ENCODE measurements around the gene SLC26A5.

The SLC26A5 gene

GRCh38 chr7:103373866-103374643, 72.0 kb downstream of the SLC26A5 start:
- no peaks in the 10 kb centered on the region for H3K36me3 ChIP-seq (ENCODE audit: control insufficient read depth, insufficient read depth, low read length)
- no peak overlapping the region for H3K9ac ChIP-seq (ENCODE audit: low read length)
- H3K9me3 ChIP-seq (ENCODE audit: control insufficient read depth, low read length): no peaks in the 10 kb centered on the region
- H3K4me1 ChIP-seq (ENCODE audit: control insufficient read depth, insufficient read depth, low read length): no peaks in the 10 kb centered on the region
- H3K27me3 ChIP-seq (ENCODE audit: control insufficient read depth, insufficient read depth, low read length): no peaks in the 10 kb centered on the region
- no peak overlapping the region for H3K4me3 ChIP-seq (ENCODE audit: low read length)

- H3K9me3 ChIP-seq (ENCODE audit: control insufficient read depth, low read length): no peaks in the 10 kb centered on the region
- H3K36me3 ChIP-seq (ENCODE audit: control insufficient read depth, insufficient read depth, low read length): peaks cover 4% of the 10 kb centered on the region
- no peak overlapping the region for H3K4me3 ChIP-seq (ENCODE audit: low read length)
- H3K9ac ChIP-seq (ENCODE audit: low read length): no peak overlapping the region
- no peaks in the 10 kb centered on the region for H3K27me3 ChIP-seq (ENCODE audit: control insufficient read depth, insufficient read depth, low read length)
- no peaks in the 10 kb centered on the region for H3K4me1 ChIP-seq (ENCODE audit: control insufficient read depth, insufficient read depth, low read length)
Observed at GRCh38 chr7:103369432-103369831, 76.6 kb downstream of the SLC26A5 start.

GRCh38 chr7:103349805-103350204, 96.2 kb downstream of the SLC26A5 start:
- Histone ChIP-seq H3K27me3 (ENCODE audit: control insufficient read depth, insufficient read depth, low read length) (no peaks in the 10 kb centered on the region), H3K9ac (ENCODE audit: low read length) (no peak overlapping the region), H3K36me3 (ENCODE audit: control insufficient read depth, insufficient read depth, low read length) (no peaks in the 10 kb centered on the region), H3K4me1 (ENCODE audit: control insufficient read depth, insufficient read depth, low read length) (no peaks in the 10 kb centered on the region), H3K9me3 (ENCODE audit: control insufficient read depth, low read length) (no peaks in the 10 kb centered on the region), H3K4me3 (ENCODE audit: low read length) (no peak overlapping the region)

- no peaks in the 10 kb centered on the region for H3K9me3 ChIP-seq (ENCODE audit: control insufficient read depth, low read length)
- no peaks in the 10 kb centered on the region for H3K27me3 ChIP-seq (ENCODE audit: control insufficient read depth, insufficient read depth, low read length)
- no peaks in the 10 kb centered on the region for H3K4me1 ChIP-seq (ENCODE audit: control insufficient read depth, insufficient read depth, low read length)
- peak overlapping the region; percentile 85 for H3K9ac ChIP-seq (ENCODE audit: low read length)
- H3K36me3 ChIP-seq (ENCODE audit: control insufficient read depth, insufficient read depth, low read length): no peaks in the 10 kb centered on the region
- H3K4me3 ChIP-seq (ENCODE audit: low read length): no peak overlapping the region
Observed at GRCh38 chr7:103348959-103349358, 97.0 kb downstream of the SLC26A5 start.

GRCh38 chr7:103348452-103348851, 97.6 kb downstream of the SLC26A5 start:
- peak overlapping the region; percentile 85 for H3K9ac ChIP-seq (ENCODE audit: low read length)
- no peaks in the 10 kb centered on the region for H3K27me3 ChIP-seq (ENCODE audit: control insufficient read depth, insufficient read depth, low read length)
- no peaks in the 10 kb centered on the region for H3K4me1 ChIP-seq (ENCODE audit: control insufficient read depth, insufficient read depth, low read length)
- H3K4me3 ChIP-seq (ENCODE audit: low read length): no peak overlapping the region
- H3K36me3 ChIP-seq (ENCODE audit: control insufficient read depth, insufficient read depth, low read length): no peaks in the 10 kb centered on the region
- no peaks in the 10 kb centered on the region for H3K9me3 ChIP-seq (ENCODE audit: control insufficient read depth, low read length)

GRCh38 chr7:103347507-103348267, 98.3 kb downstream of the SLC26A5 start, which contains the start of gene PSMC2:
TSS of gene PSMC2 (plus strand) at chr7:103347643. CDS start at chr7:103347712, 69 bp downstream.
- H3K9me3 ChIP-seq (ENCODE audit: control insufficient read depth, low read length): no peaks in the 10 kb centered on the region
- H3K9ac ChIP-seq (ENCODE audit: low read length): peak within 1 kb of the TSS; percentile 85
- no peaks in the 10 kb centered on the region for H3K36me3 ChIP-seq (ENCODE audit: control insufficient read depth, insufficient read depth, low read length)
- H3K4me3 ChIP-seq (ENCODE audit: low read length): peak within 1 kb of the TSS; percentile 64
- H3K4me1 ChIP-seq (ENCODE audit: control insufficient read depth, insufficient read depth, low read length): no peaks in the 10 kb centered on the region
- no peaks in the 10 kb centered on the region for H3K27me3 ChIP-seq (ENCODE audit: control insufficient read depth, insufficient read depth, low read length)

- Histone ChIP-seq H3K36me3 (ENCODE audit: control insufficient read depth, insufficient read depth, low read length) (no peaks in the 10 kb centered on the region), H3K4me3 (ENCODE audit: low read length) (no peak overlapping the region), H3K4me1 (ENCODE audit: control insufficient read depth, insufficient read depth, low read length) (no peaks in the 10 kb centered on the region), H3K27me3 (ENCODE audit: control insufficient read depth, insufficient read depth, low read length) (no peaks in the 10 kb centered on the region), H3K9ac (ENCODE audit: low read length) (no peak overlapping the region), H3K9me3 (ENCODE audit: control insufficient read depth, low read length) (no peaks in the 10 kb centered on the region)
Observed at GRCh38 chr7:103346396-103346795, 99.6 kb downstream of the SLC26A5 start.

- Histone ChIP-seq H3K27me3 (ENCODE audit: control insufficient read depth, insufficient read depth, low read length) (no peaks in the 10 kb centered on the region), H3K36me3 (ENCODE audit: control insufficient read depth, insufficient read depth, low read length) (no peaks in the 10 kb centered on the region), H3K4me1 (ENCODE audit: control insufficient read depth, insufficient read depth, low read length) (no peaks in the 10 kb centered on the region), H3K9me3 (ENCODE audit: control insufficient read depth, low read length) (no peaks in the 10 kb centered on the region), H3K4me3 (ENCODE audit: low read length) (peak within 1 kb of the TSS; percentile 89), H3K9ac (ENCODE audit: low read length) (peak within 1 kb of the TSS; percentile 90)
Observed at GRCh38 chr7:103344453-103345149, 101.4 kb downstream of the SLC26A5 start, which contains the start of gene DNAJC2. TSS of gene DNAJC2 (minus strand) at chr7:103344767. CDS start at chr7:103344622, 145 bp downstream.

- no peaks in the 10 kb centered on the region for H3K27me3 ChIP-seq (ENCODE audit: control insufficient read depth, insufficient read depth, low read length)
- no peaks in the 10 kb centered on the region for H3K9me3 ChIP-seq (ENCODE audit: control insufficient read depth, low read length)
- H3K36me3 ChIP-seq (ENCODE audit: control insufficient read depth, insufficient read depth, low read length): no peaks in the 10 kb centered on the region
- H3K4me3 ChIP-seq (ENCODE audit: low read length): peak overlapping the region; percentile 89
- H3K9ac ChIP-seq (ENCODE audit: low read length): peak overlapping the region; percentile 90
- no peaks in the 10 kb centered on the region for H3K4me1 ChIP-seq (ENCODE audit: control insufficient read depth, insufficient read depth, low read length)
Observed at GRCh38 chr7:103343758-103344452, 102.1 kb downstream of the SLC26A5 start.

GRCh38 chr7:103343332-103343731, 102.7 kb downstream of the SLC26A5 start:
- Histone ChIP-seq H3K9me3 (ENCODE audit: control insufficient read depth, low read length) (no peaks in the 10 kb centered on the region), H3K9ac (ENCODE audit: low read length) (peak overlapping the region; percentile 90), H3K27me3 (ENCODE audit: control insufficient read depth, insufficient read depth, low read length) (no peaks in the 10 kb centered on the region), H3K4me1 (ENCODE audit: control insufficient read depth, insufficient read depth, low read length) (no peaks in the 10 kb centered on the region), H3K4me3 (ENCODE audit: low read length) (no peak overlapping the region), H3K36me3 (ENCODE audit: control insufficient read depth, insufficient read depth, low read length) (no peaks in the 10 kb centered on the region)

- H3K4me1 ChIP-seq (ENCODE audit: control insufficient read depth, insufficient read depth, low read length): no peaks in the 10 kb centered on the region
- no peak overlapping the region for H3K9ac ChIP-seq (ENCODE audit: low read length)
- peaks cover 3% of the 10 kb centered on the region for H3K36me3 ChIP-seq (ENCODE audit: control insufficient read depth, insufficient read depth, low read length)
- H3K27me3 ChIP-seq (ENCODE audit: control insufficient read depth, insufficient read depth, low read length): no peaks in the 10 kb centered on the region
- H3K9me3 ChIP-seq (ENCODE audit: control insufficient read depth, low read length): no peaks in the 10 kb centered on the region
- no peak overlapping the region for H3K4me3 ChIP-seq (ENCODE audit: low read length)
Observed at GRCh38 chr7:103341466-103341865, 104.5 kb downstream of the SLC26A5 start.

All from mucosa of stomach (tissue), 1 donor.